Measurements from ENCODE around the gene NCR3LG1.

Gene NCR3LG1, protein sequence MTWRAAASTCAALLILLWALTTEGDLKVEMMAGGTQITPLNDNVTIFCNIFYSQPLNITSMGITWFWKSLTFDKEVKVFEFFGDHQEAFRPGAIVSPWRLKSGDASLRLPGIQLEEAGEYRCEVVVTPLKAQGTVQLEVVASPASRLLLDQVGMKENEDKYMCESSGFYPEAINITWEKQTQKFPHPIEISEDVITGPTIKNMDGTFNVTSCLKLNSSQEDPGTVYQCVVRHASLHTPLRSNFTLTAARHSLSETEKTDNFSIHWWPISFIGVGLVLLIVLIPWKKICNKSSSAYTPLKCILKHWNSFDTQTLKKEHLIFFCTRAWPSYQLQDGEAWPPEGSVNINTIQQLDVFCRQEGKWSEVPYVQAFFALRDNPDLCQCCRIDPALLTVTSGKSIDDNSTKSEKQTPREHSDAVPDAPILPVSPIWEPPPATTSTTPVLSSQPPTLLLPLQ

GRCh38 chr11:17351510-17352176 is at the start of gene NCR3LG1:
TSS of gene NCR3LG1 (plus strand) at chr11:17351800. CDS start at chr11:17351970, 170 bp downstream.
- peak within 1 kb of the TSS; percentile 79 for H3K27ac ChIP-seq

DNA sequence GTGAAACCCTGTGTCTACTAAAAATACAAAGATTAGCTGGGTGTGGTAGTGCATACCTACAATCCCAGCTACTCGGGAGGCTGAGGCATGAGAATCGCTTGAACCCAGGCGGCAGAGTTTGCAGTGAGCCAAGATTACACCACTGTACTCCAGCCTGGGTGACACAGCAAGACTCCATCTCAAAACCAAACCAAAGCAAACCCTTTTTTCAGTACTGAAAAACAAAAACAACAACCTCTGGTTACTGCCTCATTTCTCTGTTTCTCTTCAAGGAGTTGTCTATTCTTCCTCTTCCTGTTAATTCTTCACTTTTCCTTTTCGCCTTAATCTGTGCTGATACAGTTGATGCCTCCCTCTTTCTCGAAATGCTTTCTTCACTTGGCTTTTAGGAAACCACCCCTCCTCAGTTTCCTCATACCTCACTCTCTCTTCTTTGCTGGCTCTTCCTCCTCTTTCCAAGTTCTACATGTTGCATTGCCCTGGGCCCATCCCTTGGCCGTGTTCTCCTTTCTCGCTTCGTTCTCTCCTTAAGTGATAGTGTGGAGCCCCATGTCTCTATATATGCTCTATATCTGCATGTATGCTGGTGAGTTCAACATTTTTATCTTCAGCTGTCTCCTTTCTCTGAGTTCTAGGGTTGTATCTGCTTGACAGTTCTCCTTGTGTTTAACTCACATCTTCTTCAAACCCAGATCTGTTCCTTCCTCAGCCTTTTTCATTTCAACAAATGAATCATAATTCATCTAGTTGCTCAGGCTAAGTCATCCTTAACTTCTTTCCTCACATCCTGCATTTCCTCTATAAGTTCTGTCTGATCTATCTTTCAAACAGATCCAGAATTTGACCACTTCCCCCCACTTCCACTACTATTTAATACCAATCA is 38.0 kb upstream of the NCR3LG1 start:
- TF ChIP-seq ZFX (IDR thresholded peaks at IDR 0.05): no peak
- no peak for TF ChIP-seq CTCF (conservative IDR thresholded peaks at IDR 0.05)
- H3K27ac ChIP-seq: no peak overlapping the region

More at GRCh38 chr11:17351510-17352176, at the start of gene NCR3LG1:
- no peak for TF ChIP-seq ZFX (IDR thresholded peaks at IDR 0.05)
- TF ChIP-seq CTCF (conservative IDR thresholded peaks at IDR 0.05): no peak; the same call in 1 of the 2 replicates

- no peak overlapping the region for H3K27ac ChIP-seq
- TF ChIP-seq CTCF (conservative IDR thresholded peaks at IDR 0.05): no peak
- no peak for TF ChIP-seq ZFX (IDR thresholded peaks at IDR 0.05)
Measured at GRCh38 chr11:17314232-17314547, 37.4 kb upstream of the NCR3LG1 start.

GRCh38 chr11:17314904-17315426 is 36.6 kb upstream of the NCR3LG1 start:
- H3K27ac ChIP-seq: no peak overlapping the region
- TF ChIP-seq CTCF (conservative IDR thresholded peaks at IDR 0.05) (no peak), ZFX (IDR thresholded peaks at IDR 0.05) (no peak)

- no peak overlapping the region for H3K27ac ChIP-seq
- TF ChIP-seq ZFX (IDR thresholded peaks at IDR 0.05) (no peak), CTCF (conservative IDR thresholded peaks at IDR 0.05) (no peak)
Measured at GRCh38 chr11:17328871-17329494, 22.6 kb upstream of the NCR3LG1 start.

DNA sequence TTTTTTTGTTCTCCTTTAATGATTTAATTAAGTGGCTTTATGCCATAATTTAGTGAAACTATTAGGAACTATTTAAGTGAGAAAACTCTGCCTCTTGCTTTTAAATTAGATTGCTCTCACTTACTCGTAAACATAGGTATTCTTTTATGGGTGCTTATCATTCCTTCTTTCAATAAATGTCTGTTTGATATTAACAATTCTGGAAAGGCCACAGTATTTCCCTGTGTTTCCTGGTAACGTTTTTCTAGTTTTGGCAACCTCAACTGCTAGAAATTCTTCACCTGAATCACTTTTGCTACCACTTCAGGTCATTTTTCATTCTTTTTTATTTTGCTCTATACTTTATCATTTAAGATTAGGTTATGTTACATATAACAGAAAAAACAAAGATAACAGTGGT is 19.9 kb upstream of the NCR3LG1 start:
- H3K27ac ChIP-seq: no peak overlapping the region
- TF ChIP-seq CTCF (conservative IDR thresholded peaks at IDR 0.05): no peak
- no peak for TF ChIP-seq ZFX (IDR thresholded peaks at IDR 0.05)

All from C4-2B (cell line).